HG02623 (cell line): Measurements from ENCODE around the gene ECD.
A peak's percentile ranks its signal among the peaks of the same experiment; 100 is the strongest.

Source experiments
- ATAC-seq: cut with Tn5 transposase; IDR thresholded peaks from one replicate; pipeline ENCODE4 v1.9.1; 2021; ENCODE audit warnings: moderate library complexity; ENCODE audit not compliant: unreplicated experiment

Gene ECD

DNA sequence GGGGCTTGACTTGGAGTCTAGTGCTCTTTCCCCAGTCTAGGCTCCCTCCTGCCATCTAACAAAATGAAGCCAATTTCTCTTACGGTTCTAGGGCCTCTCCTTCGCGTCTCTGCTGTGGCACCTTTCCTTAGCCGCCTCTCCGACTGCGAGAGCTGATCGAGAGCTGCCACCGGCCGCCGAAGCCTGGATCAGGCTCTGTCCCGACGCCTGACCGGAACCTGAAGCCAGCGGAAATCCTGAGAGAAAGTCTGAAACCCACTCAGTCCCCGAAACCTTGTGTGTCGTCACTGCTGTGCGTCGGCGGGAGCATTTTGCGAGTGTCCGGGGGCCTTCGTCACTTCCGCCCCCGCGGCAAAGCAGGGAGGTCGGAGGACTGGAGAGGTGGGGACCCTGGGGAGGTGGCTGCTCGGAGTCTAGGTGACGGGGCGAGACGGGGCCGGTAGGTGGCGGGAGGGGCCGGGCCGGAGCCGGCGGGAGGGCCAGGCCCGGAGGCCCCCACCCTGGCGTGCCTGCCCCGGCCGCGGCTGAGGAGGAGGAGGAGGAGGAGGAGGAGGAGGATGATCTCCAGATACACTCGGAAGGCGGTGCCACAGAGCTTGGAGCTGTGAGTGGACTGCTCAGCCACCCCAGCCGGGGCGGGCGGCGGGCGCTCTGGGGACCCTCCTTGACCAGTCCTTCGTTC lies at the start of gene ECD, which contains the start of gene FAM149B1:
Gene ECD (minus strand): TSS at position 226 of the 682 bp plus-strand sequence. CDS start 4,071 bp downstream, outside the sequence.
Gene FAM149B1 (plus strand): TSS at position 337 of the 682 bp plus-strand sequence. CDS start 221 bp downstream, at position 558.
- ATAC-seq: peak; percentile 84

DNA sequence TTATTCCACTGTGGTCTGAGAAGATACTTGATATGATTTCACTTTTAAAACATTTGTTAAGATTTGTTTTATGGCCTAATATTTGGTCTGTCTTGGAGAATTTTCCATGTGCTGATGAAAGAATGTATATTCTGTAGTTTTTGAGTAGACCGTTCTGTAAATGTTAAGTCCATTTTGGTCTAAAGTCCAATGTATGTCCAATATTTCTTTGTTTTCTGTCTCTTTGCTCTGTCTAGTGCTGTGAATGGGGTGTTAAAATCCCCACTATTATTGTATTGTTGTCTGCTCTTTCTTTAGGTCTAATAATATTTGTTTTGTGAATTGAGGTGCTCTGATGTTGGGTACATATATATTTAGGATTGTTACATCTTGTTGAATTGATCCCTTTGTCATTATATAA lies 47.9 kb upstream of the ECD start:
- no peak for ATAC-seq

DNA sequence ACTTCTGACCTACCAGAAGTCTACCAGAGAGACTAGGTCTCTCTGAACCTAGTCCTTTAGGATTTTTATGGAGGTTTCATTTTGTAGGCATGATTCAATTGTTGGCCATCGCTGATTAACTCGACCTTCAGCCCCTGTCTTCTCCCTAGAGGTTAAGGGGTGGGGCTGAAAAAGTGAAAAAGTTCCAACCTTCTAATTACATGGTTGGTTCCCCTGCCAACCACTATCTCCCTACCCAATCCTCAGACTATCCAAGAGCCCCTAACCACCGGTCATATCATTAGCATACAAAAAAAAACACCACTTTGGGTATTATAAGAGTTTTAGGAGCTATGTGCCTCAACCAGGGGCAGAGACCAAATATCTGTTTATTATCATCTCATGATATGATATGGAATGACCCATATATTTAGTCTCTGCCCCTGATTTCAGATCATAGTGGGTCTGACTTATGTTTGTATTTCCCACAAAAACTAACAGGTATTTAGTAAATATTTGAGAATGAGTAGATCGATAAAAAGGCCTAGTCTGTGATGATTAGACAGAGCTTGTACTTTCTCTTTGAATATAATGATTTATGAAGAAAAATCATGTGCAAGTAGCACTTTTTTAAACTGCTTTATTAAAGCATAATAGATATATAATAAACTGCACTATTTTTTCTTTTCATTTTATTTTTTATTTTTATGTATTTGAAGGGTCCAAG lies 43.5 kb upstream of the ECD start:
- no peak for ATAC-seq

DNA sequence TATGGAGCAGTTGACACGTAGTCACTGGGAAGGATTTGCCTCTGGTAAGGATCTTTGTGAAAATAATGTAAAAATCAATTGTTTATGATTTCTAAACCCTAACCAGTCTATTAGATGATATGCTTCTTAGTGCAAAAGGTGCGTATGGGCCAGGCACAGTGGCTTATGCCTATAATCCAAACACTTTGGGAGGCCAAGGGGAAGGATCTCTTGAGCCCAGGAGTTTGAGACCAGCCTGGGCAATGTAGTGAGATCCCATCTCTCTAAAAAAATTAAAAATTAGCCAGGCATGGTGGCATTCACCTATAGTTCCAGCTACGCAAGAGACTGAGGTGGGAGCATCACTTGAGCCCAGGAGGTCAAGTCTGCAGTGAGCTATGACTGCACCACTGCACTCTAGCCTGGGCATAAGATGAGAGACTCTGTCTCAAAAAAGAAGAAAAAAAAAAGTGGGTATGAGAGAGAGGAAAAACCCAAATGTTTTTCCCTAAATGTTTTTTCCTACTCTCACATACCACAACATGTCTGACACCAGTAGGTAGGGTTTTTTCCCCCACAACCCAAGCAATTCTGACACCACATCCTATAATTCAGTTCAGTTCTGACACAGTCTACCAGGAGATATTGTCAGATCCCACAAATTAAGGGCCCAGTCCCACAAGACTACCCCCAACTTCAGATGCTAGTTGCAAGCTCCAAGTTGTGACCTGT lies 42.7 kb upstream of the ECD start:
- ATAC-seq: no peak

DNA sequence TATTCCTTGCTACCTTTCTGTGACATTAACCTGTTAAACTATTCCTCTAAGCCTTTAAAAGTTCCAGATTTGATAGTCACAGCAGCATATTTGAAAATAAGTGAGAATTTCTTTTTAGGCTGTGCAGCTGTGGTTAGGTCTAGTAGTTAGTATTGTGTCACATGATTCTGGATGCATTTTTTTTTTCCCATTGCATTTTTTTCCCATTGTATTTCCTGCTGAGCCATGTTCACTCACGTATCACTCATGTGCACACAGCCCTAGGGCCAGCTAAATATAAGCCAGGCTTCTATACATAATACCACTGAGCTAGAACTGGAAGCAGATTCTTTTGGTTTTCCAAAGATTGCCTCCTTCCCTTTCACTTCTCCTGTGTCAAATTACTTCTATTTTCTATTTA lies 41.9 kb upstream of the ECD start:
- ATAC-seq: no peak

DNA sequence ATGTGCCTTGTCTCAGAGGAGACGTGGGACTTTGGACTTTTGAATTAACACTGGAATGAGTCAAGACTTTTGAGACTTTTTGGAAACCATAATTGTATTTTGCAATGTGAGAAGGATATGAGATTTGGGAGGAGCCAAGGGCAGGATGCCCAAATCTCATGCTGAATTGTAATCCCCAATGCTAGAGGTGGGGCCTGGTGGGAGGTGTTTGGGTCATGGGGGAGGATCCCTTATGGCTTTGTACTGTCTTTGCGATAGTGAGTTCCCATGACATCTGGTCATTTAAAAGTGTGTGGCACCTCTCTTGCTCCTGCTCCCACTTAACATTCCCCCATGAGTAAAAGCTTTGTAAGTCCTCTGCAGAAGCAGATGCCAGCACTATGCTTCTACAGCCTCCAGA lies 40.1 kb upstream of the ECD start:
- ATAC-seq: no peak

DNA sequence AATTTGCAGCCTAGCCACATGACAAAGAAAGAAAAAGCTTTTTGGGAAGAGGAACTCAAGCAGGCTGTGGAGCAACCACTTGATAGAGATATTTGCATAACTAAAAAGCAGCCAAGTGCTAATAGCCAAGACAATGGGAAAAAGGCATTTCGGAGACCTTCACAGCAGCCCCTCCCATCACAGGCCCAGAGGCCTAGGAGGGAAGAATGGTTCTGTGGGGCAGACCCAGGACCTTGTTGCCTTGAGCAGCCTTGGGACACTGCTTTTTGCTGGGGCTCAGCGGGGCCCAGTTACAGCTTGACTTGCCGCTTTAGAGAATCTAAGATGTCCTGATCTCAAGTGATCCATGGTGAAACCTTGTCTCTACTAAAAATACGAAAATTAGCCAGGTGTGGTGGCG lies 38.6 kb upstream of the ECD start:
- ATAC-seq: no peak

DNA sequence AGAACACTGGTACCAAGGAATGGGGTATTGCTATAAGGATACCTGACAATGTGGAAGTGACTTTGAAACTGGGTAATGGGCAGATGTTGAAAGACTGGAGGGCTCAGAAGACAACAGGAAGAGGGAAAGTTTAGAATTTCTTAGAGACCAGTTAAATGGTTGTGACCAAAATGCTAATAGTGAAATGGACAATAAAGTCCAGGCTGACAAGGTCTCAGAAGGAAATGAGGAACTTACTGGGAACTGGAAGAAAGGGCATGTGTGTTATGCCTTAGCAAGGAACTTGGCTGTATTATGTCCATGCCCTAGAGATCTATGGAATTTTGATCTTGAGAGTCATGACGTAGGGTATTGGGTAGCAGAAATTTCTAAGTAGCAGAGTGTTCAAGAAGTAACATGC lies 38.1 kb upstream of the ECD start:
- no peak for ATAC-seq

DNA sequence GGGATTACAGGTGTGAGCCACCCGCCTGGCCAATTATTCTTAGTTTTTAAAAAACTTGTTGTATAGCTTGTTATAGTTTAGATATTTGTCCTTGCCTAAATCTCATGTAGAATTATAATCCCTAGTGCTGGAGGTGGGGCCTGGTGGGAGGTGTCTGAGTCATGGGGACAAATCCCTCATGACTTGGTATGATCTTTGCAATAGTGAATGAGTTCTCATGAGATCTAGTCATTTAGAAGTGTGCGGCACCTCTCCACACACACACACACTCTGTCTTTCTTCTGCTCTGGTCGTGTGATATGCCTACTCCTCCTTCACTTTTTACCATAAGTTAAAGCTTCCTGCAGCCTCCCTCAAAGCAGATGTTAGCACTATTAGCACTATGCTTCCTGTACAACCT lies 37.3 kb upstream of the ECD start:
- ATAC-seq: no peak

DNA sequence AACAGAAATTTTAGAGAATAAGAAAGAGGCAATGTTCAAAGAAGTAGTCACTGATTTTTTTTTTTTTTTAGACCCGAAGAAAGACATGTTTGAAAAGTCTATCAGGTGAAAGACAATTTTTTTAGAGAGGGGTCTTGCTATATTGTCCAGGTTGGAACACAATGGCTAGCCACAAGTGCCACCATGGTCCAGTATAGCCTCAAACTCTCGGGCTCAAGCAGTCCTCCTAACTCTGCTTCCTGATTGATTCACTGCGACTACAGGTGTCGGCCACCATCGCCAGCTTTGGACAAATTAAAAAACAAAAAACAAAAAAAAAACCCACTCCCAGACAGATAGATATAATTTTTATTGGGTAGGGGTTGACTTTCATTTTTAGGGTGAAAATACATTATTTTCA lies 22.4 kb upstream of the ECD start:
- no peak for ATAC-seq

DNA sequence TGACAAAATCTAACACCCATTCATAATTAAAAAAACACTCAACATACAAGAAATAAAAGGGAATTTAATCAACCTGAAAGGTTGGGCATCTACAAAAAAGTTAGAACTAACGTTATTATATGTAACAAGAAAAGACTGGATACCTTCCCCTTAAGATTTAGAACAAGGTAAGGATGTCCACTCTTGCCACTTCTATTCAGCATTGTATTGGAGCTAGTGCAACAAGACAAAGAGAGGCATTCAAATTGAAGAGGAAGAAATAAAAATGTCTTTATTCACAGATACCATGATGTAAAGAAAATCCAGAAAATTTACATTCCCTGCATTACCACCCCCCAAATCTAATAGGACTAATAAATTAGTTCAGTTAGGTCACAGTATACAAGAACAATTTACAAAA lies 18.5 kb upstream of the ECD start:
- ATAC-seq: no peak

DNA sequence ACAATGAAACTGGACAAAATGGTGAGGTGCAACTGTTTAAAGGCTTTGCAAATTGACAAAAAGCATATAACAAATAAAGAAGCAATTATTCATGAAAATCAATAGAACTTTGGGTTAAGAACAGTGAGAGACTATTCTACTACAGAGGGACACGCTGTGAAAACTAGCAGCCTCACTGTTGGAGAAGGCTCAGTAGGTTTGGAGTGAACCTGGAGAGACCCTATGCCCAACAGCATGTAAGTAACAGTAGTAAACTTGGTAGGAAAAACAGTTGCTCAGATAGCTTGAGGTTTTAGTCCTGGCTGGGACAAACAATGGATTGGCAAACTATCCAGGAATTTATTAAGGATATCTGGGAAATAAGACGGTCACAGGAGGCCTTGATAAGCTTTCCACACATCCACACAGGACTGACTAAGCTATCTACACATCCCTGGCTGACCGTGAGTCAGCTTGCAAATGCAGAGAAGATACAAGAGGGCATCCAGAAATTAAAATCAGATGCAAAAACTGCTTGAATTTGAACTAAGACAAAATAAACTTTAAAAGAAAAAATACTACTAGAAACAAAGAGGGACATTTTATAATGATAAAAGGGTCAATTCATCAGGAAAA lies 16.0 kb upstream of the ECD start:
- ATAC-seq: no peak

DNA sequence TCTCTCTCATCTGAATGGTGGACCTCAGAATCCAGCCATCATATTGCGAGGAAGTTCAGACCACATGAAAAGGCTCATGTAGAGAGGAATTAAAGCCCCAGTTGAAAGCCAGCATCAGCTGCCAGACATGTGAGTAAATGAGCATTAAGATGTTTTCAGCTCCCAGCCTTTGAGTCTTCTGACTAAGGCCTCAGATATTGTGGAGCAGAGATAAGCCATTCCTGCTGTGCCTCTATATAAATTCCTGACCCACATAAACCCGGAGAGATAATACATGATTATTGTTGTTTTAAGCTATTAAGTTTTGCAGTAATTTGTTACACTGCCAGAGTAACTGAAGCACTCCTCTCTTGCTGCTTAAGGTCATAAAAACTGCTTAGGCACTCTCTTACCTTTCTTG lies 14.8 kb upstream of the ECD start:
- ATAC-seq: no peak

DNA sequence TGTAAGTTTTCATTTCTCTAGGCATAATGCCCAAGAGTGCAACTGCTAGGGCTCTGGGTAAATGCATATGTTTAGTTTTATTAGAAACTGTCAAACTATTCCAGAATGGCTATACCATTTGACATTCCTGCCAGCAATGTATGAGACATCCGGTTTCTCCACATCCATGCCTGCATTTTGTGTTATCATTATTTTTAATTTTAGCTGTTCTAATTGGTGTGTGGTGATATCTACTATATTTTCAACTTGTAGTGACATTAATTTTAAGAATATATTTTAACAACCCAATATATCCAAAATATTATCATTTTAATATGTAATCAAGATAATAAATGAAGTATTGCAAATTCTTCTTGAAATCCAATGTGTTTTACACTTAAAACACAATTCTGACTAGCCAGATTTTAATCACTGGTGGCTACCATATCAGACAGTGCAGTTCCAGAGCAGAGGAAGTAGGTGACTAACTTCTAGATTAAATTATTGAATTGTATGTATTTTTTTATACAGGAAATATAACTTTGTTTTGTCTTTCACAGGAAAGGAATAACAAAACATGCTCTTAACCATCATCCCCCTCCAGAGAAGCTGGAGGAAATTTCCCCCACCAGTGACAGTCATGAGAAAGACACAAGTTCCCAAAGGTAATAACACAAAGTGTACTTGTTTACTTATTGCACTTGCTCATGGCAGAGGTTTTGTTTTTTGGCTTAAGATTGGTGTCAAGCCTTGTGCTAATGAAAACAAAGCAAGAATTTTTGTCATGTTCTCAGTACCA lies 6.5 kb upstream of the ECD start:
- ATAC-seq: no peak

DNA sequence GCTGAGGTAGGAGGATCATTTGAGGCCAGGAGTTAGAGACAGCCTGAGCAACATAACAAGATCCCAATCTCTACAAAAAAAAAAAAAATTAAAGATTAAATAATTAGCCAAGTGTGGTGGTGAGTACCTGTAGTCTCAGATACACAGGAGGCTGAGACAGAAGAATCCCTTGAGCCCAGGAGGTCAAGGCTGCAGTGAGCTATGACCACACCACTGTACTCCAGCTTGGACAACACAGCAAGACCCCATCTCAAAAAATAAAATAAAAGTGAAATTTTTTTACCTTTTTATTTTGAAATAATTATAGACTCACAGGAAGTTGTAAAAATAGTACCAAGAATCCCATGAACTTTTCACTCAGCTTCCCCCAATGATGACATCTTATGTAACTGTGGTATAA lies 5.1 kb upstream of the ECD start:
- ATAC-seq: no peak

DNA sequence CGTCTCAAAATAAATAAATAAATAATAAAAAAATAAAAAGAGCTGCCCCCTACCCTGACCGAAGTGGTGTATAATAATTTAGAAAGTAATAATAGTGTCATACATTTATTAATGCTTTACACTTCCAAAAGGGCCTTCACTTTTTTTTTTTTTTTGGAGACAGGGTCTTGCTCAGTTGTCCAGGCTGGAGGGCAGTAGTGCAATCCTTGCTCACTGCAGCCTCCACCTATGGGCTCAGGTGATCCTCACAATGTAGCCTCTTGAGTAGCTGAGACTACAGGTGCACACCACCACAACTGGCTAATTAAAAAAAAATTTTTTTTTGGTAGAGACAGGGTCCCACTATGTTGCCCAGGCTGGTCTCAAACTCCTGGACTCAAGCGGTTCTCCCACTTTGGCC lies 1.5 kb upstream of the ECD start:
- ATAC-seq: no peak

DNA sequence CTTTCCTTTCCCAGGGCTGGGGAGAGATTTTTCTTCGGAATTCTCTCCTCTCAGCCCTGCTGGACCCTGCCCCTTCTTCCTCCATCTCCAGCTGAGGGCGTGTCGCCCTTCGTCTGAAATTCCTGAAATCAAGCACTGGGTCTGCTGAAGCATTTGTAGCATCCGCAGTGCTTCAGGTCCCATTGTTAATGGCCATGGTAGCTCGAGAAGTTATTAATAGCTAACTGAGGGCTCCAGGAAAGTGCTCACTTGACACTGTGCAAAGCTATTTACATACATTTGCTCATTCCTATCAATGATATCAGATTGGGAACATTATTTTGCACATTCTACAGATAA lies 626 bp upstream of the ECD start:
- no peak for ATAC-seq

DNA sequence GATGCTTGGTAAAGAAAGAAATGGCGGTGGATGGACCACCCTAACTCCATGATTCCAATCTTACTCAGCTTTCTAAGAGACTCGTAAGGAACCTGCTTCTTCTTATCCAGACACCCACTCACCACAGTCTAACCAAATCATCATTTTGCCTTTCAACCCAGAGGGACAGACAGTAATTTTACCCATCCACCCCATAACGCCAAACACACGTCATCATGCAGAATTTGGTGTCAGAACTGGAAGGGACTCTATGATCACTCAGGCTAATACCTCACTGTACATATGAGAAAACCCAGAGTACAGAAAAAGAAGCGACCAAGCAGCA lies 388 bp downstream of the ECD start:
- no peak for ATAC-seq

DNA sequence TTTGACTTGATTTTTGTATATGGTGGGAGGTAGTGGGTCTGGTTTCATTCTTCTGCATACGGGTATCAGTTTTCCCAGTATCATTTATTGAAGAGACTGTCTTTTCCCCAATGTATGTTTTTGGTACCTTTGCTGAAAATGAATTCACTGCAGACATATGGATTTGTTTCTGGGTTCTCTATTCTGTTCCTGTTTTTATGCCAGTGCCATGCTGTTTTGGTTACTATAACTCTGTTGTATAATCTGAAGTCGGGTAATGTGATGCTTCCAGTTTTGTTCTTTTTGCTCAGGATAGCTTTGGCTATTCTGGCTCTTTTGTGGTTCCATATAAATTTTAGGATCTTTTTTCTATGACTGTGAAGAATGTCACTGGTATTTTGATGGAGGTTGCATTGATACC lies 836 bp downstream of the ECD start:
- ATAC-seq: no peak

DNA sequence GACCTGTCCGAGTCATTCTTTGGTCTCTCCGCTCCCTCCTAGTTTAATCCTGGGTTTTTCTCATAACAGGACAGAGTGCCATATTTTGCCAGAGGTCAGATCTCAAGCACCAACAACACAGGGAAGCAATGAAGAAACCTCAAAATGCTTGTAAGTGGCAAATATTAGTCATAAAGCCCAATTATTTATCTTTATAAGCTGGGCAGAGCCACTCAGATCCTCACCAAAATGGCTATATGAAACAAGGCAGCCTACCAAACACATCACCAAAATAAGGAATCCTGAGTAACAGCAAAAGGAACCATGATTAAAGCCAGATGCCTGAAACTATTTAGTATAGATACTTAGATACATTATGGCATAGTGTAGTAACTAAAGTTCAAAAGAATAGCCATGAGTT lies 4.7 kb downstream of the ECD start:
- ATAC-seq: no peak

DNA sequence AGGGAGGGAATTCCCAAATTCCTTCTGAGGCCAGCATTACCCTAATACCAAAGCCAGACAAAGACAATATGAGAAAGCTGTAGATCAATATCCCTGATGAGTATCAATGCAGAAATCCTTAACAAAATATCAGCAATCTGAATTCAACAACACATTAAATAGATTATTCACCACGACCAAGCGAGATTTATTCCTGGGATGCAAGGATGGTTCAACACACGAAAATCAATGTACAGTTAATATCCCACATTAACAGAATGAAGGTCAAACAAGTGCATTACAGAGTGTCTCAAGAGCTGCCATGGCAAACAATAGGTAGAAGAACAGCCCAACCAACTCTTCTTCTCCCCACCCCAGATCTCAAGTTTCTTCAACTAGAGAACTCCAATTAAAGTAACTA lies 6.1 kb downstream of the ECD start:
- no peak for ATAC-seq
